Mesodermal cell (in vitro differentiated cells): ENCODE data around the gene PCBD1. TPM values are rescaled to one million over a fixed set of nuclear protein-coding genes. Genes with fewer than 3 reads are reported as not detected.
A peak's percentile ranks its signal among the peaks of the same experiment; 100 is the strongest.

Experiments
- H3K27ac ChIP-seq: 2 replicates; pipeline ENCODE4 v1.7.0; 2013; ENCODE audit warnings: mild to moderate bottlenecking, low read depth, low read length, moderate library complexity; ENCODE audit not compliant: severe bottlenecking
- H3K36me3 ChIP-seq: 2 replicates; pipeline ENCODE4 v1.7.1; 2013; ENCODE audit warnings: mild to moderate bottlenecking, low read length, moderate library complexity; ENCODE audit not compliant: control insufficient read depth, insufficient read depth
- H3K4me1 ChIP-seq: one replicate; pipeline ENCODE4 v1.7.1; 2013; ENCODE audit warnings: mild to moderate bottlenecking, low read length; ENCODE audit not compliant: insufficient read depth, control insufficient read depth, poor library complexity, severe bottlenecking
- H3K4me3 ChIP-seq: 2 replicates; pipeline ENCODE4 v1.7.0; 2013; ENCODE audit warnings: low read length, control low read depth, mild to moderate bottlenecking; ENCODE audit not compliant: insufficient read depth, poor library complexity, severe bottlenecking; ENCODE audit errors: extremely low read depth
- H3K9me3 ChIP-seq: 2 replicates; pipeline ENCODE4 v1.7.1; 2013; ENCODE audit warnings: mild to moderate bottlenecking, low read length, moderate library complexity; ENCODE audit not compliant: control insufficient read depth
- WGBS, 2 experiments: methylation state at CpG; one replicate each; pipeline ENCODE4 v1.1.5; 2013; ENCODE audit warnings: missing lambda C conversion rate in 2 of 2; ENCODE audit not compliant: insufficient coverage in 2 of 2; 5-methylcytosine and 5-hydroxymethylcytosine counted together
- polyA plus RNA-seq, 2 experiments: library from polyadenylated mRNA; stranded (reverse); fragments of 50-300 nt; gene quantifications; one replicate each; pipeline ENCODE4 v1.2.3, GENCODE V29; 2013

The PCBD1 gene
- 32.6 TPM for polyA plus RNA-seq (2013, experiment 1 of 2)
- 34.7 TPM for polyA plus RNA-seq (2013, experiment 2 of 2)

- peak within 1 kb of the TSS; percentile 77 for H3K27ac ChIP-seq
- WGBS, 2 experiments: 1% methylated on average over 57 to 64 of the region's 85 CpGs
Observed at GRCh38 chr10:70887804-70888800, at the start of gene PCBD1. Gene PCBD1, minus strand, starts transcription at chr10:70888565. Its CDS starts 32 bp downstream, at chr10:70888533.

GRCh38 chr10:70937661-70938060 is 49.3 kb upstream of the PCBD1 start:
- H3K9me3 ChIP-seq: no peaks in the 10 kb centered on the region
- no peaks in the 10 kb centered on the region for H3K36me3 ChIP-seq
- whole genome bisulfite sequencing, 2 experiments: 60 to 88% methylated on average over 1 to 6 of the region's 7 CpGs
- no peak overlapping the region for H3K4me3 ChIP-seq
- no peaks in the 10 kb centered on the region for H3K4me1 ChIP-seq
- no peak overlapping the region for H3K27ac ChIP-seq

More at GRCh38 chr10:70887804-70888800, at the start of gene PCBD1:
- H3K9me3 ChIP-seq: no peaks in the 10 kb centered on the region
- peaks cover 5% of the 10 kb centered on the region for H3K4me1 ChIP-seq
- H3K36me3 ChIP-seq: peaks cover 17% of the 10 kb centered on the region
- H3K4me3 ChIP-seq: peak within 1 kb of the TSS; percentile 52

GRCh38 chr10:70936111-70936510 is 47.7 kb upstream of the PCBD1 start:
- no peak overlapping the region for H3K27ac ChIP-seq
- no peaks in the 10 kb centered on the region for H3K9me3 ChIP-seq
- no peaks in the 10 kb centered on the region for H3K4me1 ChIP-seq
- no peak overlapping the region for H3K4me3 ChIP-seq
- H3K36me3 ChIP-seq: no peaks in the 10 kb centered on the region
- 86 to 97% methylated on average over 5 of the region's 6 CpGs for WGBS, 2 experiments

- Histone ChIP-seq H3K27ac (no peak overlapping the region), H3K9me3 (no peaks in the 10 kb centered on the region), H3K36me3 (no peaks in the 10 kb centered on the region), H3K4me1 (no peaks in the 10 kb centered on the region), H3K4me3 (no peak overlapping the region)
- 91 to 93% methylated on average over 8 to 9 of the region's 10 CpGs for WGBS, 2 experiments
Observed at GRCh38 chr10:70935631-70936030, 47.3 kb upstream of the PCBD1 start.

- H3K4me1 ChIP-seq: no peaks in the 10 kb centered on the region
- H3K27ac ChIP-seq: no peak overlapping the region
- no peak overlapping the region for H3K4me3 ChIP-seq
- H3K36me3 ChIP-seq: no peaks in the 10 kb centered on the region
- no peaks in the 10 kb centered on the region for H3K9me3 ChIP-seq
- 94 to 96% methylated on average over 10 of the region's 11 CpGs for WGBS, 2 experiments
Observed at GRCh38 chr10:70935125-70935625, 46.8 kb upstream of the PCBD1 start.

- no CpG with 5 or more reads among the region's 1 CpG for WGBS, 2 experiments
- Histone ChIP-seq H3K4me1 (no peaks in the 10 kb centered on the region), H3K9me3 (no peaks in the 10 kb centered on the region), H3K4me3 (no peak overlapping the region), H3K36me3 (no peaks in the 10 kb centered on the region), H3K27ac (no peak overlapping the region)
Observed at GRCh38 chr10:70934701-70935100, 46.3 kb upstream of the PCBD1 start.

GRCh38 chr10:70932392-70933196 is 44.2 kb upstream of the PCBD1 start:
- WGBS, 2 experiments: 94 to 96% methylated on average over 7 to 9 of the region's 9 CpGs
- Histone ChIP-seq H3K4me1 (no peaks in the 10 kb centered on the region), H3K4me3 (no peak overlapping the region), H3K36me3 (no peaks in the 10 kb centered on the region), H3K9me3 (no peaks in the 10 kb centered on the region), H3K27ac (no peak overlapping the region)

GRCh38 chr10:70931168-70931815 is 42.9 kb upstream of the PCBD1 start:
- no peak overlapping the region for H3K27ac ChIP-seq
- no peaks in the 10 kb centered on the region for H3K4me1 ChIP-seq
- H3K4me3 ChIP-seq: no peak overlapping the region
- H3K36me3 ChIP-seq: no peaks in the 10 kb centered on the region
- WGBS, 2 experiments: 94 to 95% methylated on average over 13 to 15 of the region's 15 CpGs
- no peaks in the 10 kb centered on the region for H3K9me3 ChIP-seq

- Histone ChIP-seq H3K4me1 (no peaks in the 10 kb centered on the region), H3K36me3 (no peaks in the 10 kb centered on the region), H3K27ac (no peak overlapping the region), H3K9me3 (no peaks in the 10 kb centered on the region), H3K4me3 (no peak overlapping the region)
- WGBS, 2 experiments: 81 to 87% methylated on average over 15 of the region's 17 CpGs
Observed at GRCh38 chr10:70930263-70931000, 42.1 kb upstream of the PCBD1 start.
